Endothelial cell of umbilical vein (primary cell): ENCODE data around the gene HS6ST2. TPM values are rescaled to one million over a fixed set of nuclear protein-coding genes. Genes with fewer than 3 reads are reported as not detected.

Experiments used
- BruUV-seq: library from RNA; stranded (reverse); fragments of 400-500 nt; replicated peaks from 2 replicates; lab custom pipeline; 2021; lab: Mats Ljungman, UMichigan
- CTCF ChIA-PET: fragments of 300-600, 350-600 bp; sonication (Branson Sonifier 250); formaldehyde crosslinking; loops from one replicate; lab custom pipeline; 2021; ENCODE audit warnings: antibody characterized with exemption, inconsistent platforms; lab: Charles Lee
- POLR2A ChIA-PET: fragments of 300-600, 350-600 bp; sonication (Branson Sonifier 250); formaldehyde crosslinking; loops from one replicate; lab custom pipeline; 2021; ENCODE audit warnings: antibody characterized with exemption, inconsistent platforms; lab: Charles Lee
- DNase-seq: peaks from one replicate; pipeline ENCODE4 v3.0.0-alpha.2; 2011; ENCODE audit warnings: low read depth, low spot score
- FAIRE-seq: peaks from 2 replicates; lab custom pipeline; 2011; peaks lifted over from hg19 to GRCh38; lab: Jason Lieb, UNC
- H2AFZ ChIP-seq: 2 replicates; pipeline ENCODE4 v1.6.0; 2012; ENCODE audit warnings: low read depth, low read length, control low read depth, inconsistent platforms
- H3K27ac ChIP-seq: 2 replicates; pipeline ENCODE4 v1.5.1; 2011; ENCODE audit warnings: low read depth, mild to moderate bottlenecking, control low read depth, low read length, moderate library complexity; ENCODE audit not compliant: insufficient read depth
- H3K27me3 ChIP-seq, 2 experiments: 2 replicates each; pipeline versions ENCODE4 v1.6.0 to v1.6.1; 2011; ENCODE audit warnings: low read length in 2 of 2, mixed read lengths in 1 of 2; ENCODE audit not compliant: control insufficient read depth in 2 of 2, insufficient read depth in 2 of 2
- H3K36me3 ChIP-seq, 2 experiments: 2 replicates in 1 of 2; 3 replicates in 1 of 2; pipeline ENCODE4 v1.5.1; 2011; ENCODE audit warnings: low read length in 2 of 2, mild to moderate bottlenecking in 1 of 2, moderate library complexity in 1 of 2; ENCODE audit not compliant: control insufficient read depth in 2 of 2, insufficient read depth in 2 of 2; ENCODE audit errors: extremely low read depth in 1 of 2
- H3K4me1 ChIP-seq: 3 replicates; pipeline ENCODE4 v1.5.1; 2011; ENCODE audit warnings: mild to moderate bottlenecking, low read length; ENCODE audit not compliant: control insufficient read depth, insufficient read depth; ENCODE audit errors: extremely low read depth
- H3K4me2 ChIP-seq: 2 replicates; pipeline ENCODE4 v1.6.1; 2011; ENCODE audit warnings: low read length, control low read depth, mixed read lengths; ENCODE audit not compliant: insufficient read depth
- H3K4me3 ChIP-seq, 3 experiments: fragments of 200-600 bp in 1 of 3; sonication (generic), shearing (Covaris generic) in 1 of 3; replicated peaks in 1 of 3; 2 replicates each; pipeline ENCODE4 v1.5.1; 2011 to 2016; ENCODE audit warnings: control low read depth in 3 of 3, low read length in 3 of 3, mild to moderate bottlenecking in 2 of 3, inconsistent platforms in 1 of 3, low read depth in 1 of 3, moderate library complexity in 1 of 3; ENCODE audit not compliant: insufficient read depth in 1 of 3
- H3K79me2 ChIP-seq: 2 replicates; pipeline ENCODE4 v1.6.0; 2012; ENCODE audit warnings: low read length, inconsistent platforms; ENCODE audit not compliant: control insufficient read depth, insufficient read depth
- H3K9ac ChIP-seq: replicated peaks from 2 replicates; pipeline ENCODE3; 2011; ENCODE audit warnings: low read length, control low read depth; ENCODE audit not compliant: insufficient read depth; ENCODE audit errors: extremely low read depth
- H3K9me1 ChIP-seq: replicated peaks from 3 replicates; pipeline ENCODE4 v1.6.0; 2011; ENCODE audit warnings: mild to moderate bottlenecking, low read length; ENCODE audit not compliant: control insufficient read depth, insufficient read depth; ENCODE audit errors: extremely low read depth
- H3K9me3 ChIP-seq: replicated peaks from 2 replicates; pipeline ENCODE4 v1.5.1; 2012; ENCODE audit warnings: low read length, inconsistent platforms; ENCODE audit not compliant: control insufficient read depth, insufficient read depth
- H4K20me1 ChIP-seq: replicated peaks from 2 replicates; pipeline ENCODE3; 2011; ENCODE audit warnings: mild to moderate bottlenecking, low read length; ENCODE audit not compliant: control insufficient read depth, insufficient read depth; ENCODE audit errors: extremely low read depth
- CTCF ChIP-seq, 2 donors: IDR thresholded peaks; 1 replicate in 1 of 2; 2 replicates in 1 of 2; pipeline ENCODE4 v1.5.1; 2011; ENCODE audit warnings: low read length in 2 of 2, mild to moderate bottlenecking in 2 of 2, moderate library complexity in 2 of 2, control low read depth in 1 of 2, inconsistent platforms in 1 of 2, low read depth in 1 of 2; ENCODE audit not compliant: insufficient read depth in 1 of 2; ENCODE audit errors: extremely low read depth in 1 of 2
- EZH2 ChIP-seq: IDR thresholded peaks from 2 replicates; pipeline ENCODE4 v1.6.1; 2012; ENCODE audit warnings: borderline replicate concordance, low read depth, mild to moderate bottlenecking, moderate library complexity, low read length, inconsistent platforms; ENCODE audit not compliant: severe bottlenecking
- FOS ChIP-seq: IDR thresholded peaks from 2 replicates; pipeline ENCODE4 v1.6.1; 2011; ENCODE audit warnings: mild to moderate bottlenecking, low read length, moderate library complexity, borderline replicate concordance; ENCODE audit not compliant: insufficient read depth
- GATA2 ChIP-seq: IDR thresholded peaks from 2 replicates; pipeline ENCODE4 v1.7.0; 2011; ENCODE audit warnings: low read depth, mild to moderate bottlenecking, moderate library complexity, mixed read lengths, low read length; ENCODE audit not compliant: insufficient read length, insufficient read depth
- JUN ChIP-seq: IDR thresholded peaks from 2 replicates; pipeline ENCODE4 v1.6.1; 2011; ENCODE audit warnings: borderline replicate concordance, low read depth; ENCODE audit not compliant: insufficient read length, insufficient read depth
- MAX ChIP-seq: IDR thresholded peaks from 2 replicates; pipeline ENCODE4 v1.6.1; 2011; ENCODE audit not compliant: insufficient read depth, insufficient read length
- MYC ChIP-seq: IDR thresholded peaks from one replicate; pipeline ENCODE4 v1.6.1; 2011; ENCODE audit warnings: mild to moderate bottlenecking, low read depth, low read length
- POLR2A ChIP-seq: IDR thresholded peaks from 2 replicates; pipeline ENCODE4 v1.6.1; 2012; ENCODE audit warnings: low read depth, mild to moderate bottlenecking, control low read depth, low read length
- POLR2AphosphoS5 ChIP-seq: IDR thresholded peaks from 2 replicates; pipeline ENCODE4 v1.6.1; 2012; ENCODE audit warnings: low read depth, mild to moderate bottlenecking, control low read depth, low read length, moderate library complexity; ENCODE audit not compliant: insufficient read depth
- dilution Hi-C: fragments of 300-500 bp; cut with MboI; formaldehyde crosslinking; loops from one replicate; pipeline ENCODE4 v1.15.0; 2019; ENCODE audit warnings: low sequenced_read_pairs; ENCODE audit not compliant: extremely low pct_ligation_motif_present
- intact Hi-C: fragments of 100-400 bp; cut with micrococcal nuclease; formaldehyde crosslinking; loops from one replicate; pipeline ENCODE4 v1.10.0; 2022
- polyA plus RNA-seq, 4 experiments: library from polyadenylated mRNA; depleted of rRNA in 3 of 4; stranded (reverse) in 3 of 4; unstranded in 1 of 4; fragments of >200 nt; gene quantifications; 2 replicates each; pipeline versions ENCODE4 v1.2.1 to v1.2.3, GENCODE V29; 2011 to 2012; ENCODE audit warnings: missing spikeins in 1 of 4
- total RNA-seq: library from RNA; stranded (reverse); gene quantifications from 2 replicates; pipeline ENCODE4 v1.2.3, GENCODE V29; 2021

HS6ST2 gene
- total and polyA plus RNA-seq, 2 donors (not counting 3 experiments of a cell fraction or from before 2014, with no cell fraction given), result 0.49 to 0.84 TPM

DNA sequence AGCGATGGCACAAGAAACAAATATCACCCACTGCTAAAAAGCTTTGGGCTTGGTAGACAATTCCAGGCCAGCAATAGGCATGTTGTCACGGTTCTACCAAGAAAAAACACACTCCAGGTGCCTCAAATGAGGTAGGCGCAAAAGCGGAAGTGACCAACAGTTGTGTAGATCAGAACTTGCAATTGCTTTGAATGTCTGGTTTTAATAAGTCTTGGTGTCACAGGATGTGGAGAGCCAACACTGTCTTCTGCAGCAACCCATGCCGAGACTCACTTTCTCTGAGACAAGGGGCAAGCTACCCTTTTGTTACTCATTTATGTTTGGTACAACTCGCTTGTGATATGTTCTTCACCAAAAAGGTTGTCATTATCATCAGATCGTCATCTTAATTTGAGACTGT is 188.8 kb downstream of the HS6ST2 start:
- TF ChIP-seq POLR2AphosphoS5 (no peak), FOS (no peak), POLR2A (no peak), MYC (no peak), GATA2 (no peak), MAX (no peak), CTCF (IDR thresholded peaks at IDR 0.05; ENCODE audit: extremely low read depth in 1 of 2, insufficient read depth in 1 of 2, low read depth in 1 of 2, low read length in 2 of 2) (no peak), JUN (no peak), EZH2 (no peak)
- dilution Hi-C loops (no loop called here), intact Hi-C loops (no loop called here)
- Histone ChIP-seq H3K36me3 (no peaks in the 10 kb centered on the region), H3K9ac (no peak overlapping the region), H3K9me1 (no peaks in the 10 kb centered on the region), H2AFZ (no peak overlapping the region), H4K20me1 (no peaks in the 10 kb centered on the region), H3K4me2 (no peak overlapping the region), H3K4me3 (no peak overlapping the region), H3K27ac (no peak overlapping the region), H3K4me1 (no peaks in the 10 kb centered on the region), H3K9me3 (no peaks in the 10 kb centered on the region), H3K79me2 (no peaks in the 10 kb centered on the region), H3K27me3 (no peaks in the 10 kb centered on the region)
- POLR2A ChIA-PET, result no interaction called here
- peak; percentile 26 for FAIRE-seq
- DNase-seq, result no peak
- CTCF ChIA-PET, result no interaction called here
- BruUV-seq, result no TSS peak
